ENCODE data around the gene IQGAP2.

The IQGAP2 gene

GRCh38 chr5:76385540-76385939, 17.5 kb upstream of the IQGAP2 start:
- peak overlapping the region; percentile 87 for H3K27ac ChIP-seq
- TF ChIP-seq, protein P1, sequence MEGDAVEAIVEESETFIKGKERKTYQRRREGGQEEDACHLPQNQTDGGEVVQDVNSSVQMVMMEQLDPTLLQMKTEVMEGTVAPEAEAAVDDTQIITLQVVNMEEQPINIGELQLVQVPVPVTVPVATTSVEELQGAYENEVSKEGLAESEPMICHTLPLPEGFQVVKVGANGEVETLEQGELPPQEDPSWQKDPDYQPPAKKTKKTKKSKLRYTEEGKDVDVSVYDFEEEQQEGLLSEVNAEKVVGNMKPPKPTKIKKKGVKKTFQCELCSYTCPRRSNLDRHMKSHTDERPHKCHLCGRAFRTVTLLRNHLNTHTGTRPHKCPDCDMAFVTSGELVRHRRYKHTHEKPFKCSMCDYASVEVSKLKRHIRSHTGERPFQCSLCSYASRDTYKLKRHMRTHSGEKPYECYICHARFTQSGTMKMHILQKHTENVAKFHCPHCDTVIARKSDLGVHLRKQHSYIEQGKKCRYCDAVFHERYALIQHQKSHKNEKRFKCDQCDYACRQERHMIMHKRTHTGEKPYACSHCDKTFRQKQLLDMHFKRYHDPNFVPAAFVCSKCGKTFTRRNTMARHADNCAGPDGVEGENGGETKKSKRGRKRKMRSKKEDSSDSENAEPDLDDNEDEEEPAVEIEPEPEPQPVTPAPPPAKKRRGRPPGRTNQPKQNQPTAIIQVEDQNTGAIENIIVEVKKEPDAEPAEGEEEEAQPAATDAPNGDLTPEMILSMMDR (conservative IDR thresholded peaks at IDR 0.05), result no peak

- TF ChIP-seq, protein P1 (conservative IDR thresholded peaks at IDR 0.05), result no peak
- peak overlapping the region; percentile 87 for H3K27ac ChIP-seq
Observed at GRCh38 chr5:76386360-76386759, 16.7 kb upstream of the IQGAP2 start.

- peak overlapping the region; percentile 87 for H3K27ac ChIP-seq
- TF ChIP-seq, protein P1 (conservative IDR thresholded peaks at IDR 0.05), result no peak
Observed at GRCh38 chr5:76388236-76388635, 14.8 kb upstream of the IQGAP2 start.

DNA sequence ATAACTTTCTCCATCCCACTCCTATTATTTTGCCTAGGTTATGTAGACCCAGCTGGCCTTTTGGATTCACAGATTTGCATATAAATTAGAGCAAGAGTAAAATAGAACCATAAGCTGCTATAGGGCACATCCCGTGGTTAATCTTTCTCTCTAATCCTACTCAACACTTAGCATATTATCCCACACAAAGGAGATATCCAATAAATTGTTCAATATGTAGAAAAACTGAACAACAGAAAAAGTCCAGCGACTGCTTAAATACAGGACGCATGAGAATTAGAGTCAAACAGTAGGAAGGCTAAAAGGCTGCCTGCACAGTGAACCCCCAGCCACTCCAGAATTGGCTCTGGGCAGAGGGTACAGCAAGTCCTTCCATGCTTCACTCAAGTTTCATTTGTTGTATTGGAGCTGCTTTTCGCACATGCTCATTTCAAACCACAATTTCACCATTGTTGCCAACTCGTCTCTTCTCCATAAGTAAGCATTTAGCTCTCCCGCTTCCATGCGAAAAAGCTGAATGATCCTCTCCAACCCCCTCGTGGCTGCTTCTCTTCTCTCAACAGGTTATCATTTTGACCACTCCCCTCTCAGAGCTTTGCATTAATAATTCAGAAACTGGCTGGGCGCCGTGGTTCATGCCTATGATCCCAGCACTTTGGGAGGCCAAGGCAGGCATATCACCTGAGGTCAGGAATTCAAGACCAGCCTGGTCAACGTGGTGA, 14.1 kb upstream of the IQGAP2 start:
- H3K27ac ChIP-seq, result peak overlapping the region; percentile 87
- TF ChIP-seq, protein P1 (conservative IDR thresholded peaks at IDR 0.05), result no peak

- peak overlapping the region; percentile 87 for H3K27ac ChIP-seq
- TF ChIP-seq, protein P1 (conservative IDR thresholded peaks at IDR 0.05), result no peak
Observed at GRCh38 chr5:76389513-76390154, 13.5 kb upstream of the IQGAP2 start.

GRCh38 chr5:76391014-76391413, 12.1 kb upstream of the IQGAP2 start:
- TF ChIP-seq, protein P1 (conservative IDR thresholded peaks at IDR 0.05), result no peak
- no peak overlapping the region for H3K27ac ChIP-seq

GRCh38 chr5:76393035-76393680, 9.9 kb upstream of the IQGAP2 start:
- H3K27ac ChIP-seq, result no peak overlapping the region
- TF ChIP-seq, protein P1 (conservative IDR thresholded peaks at IDR 0.05), result no peak

Measured in VCaP (cell line).